Liver (tissue), 3 donors: ENCODE measurements around the gene EWSR1.

Source experiments
- EGR1 ChIP-seq, 2 donors: IDR thresholded peaks; 2 replicates each; pipeline ENCODE4 v1.6.1; 2016 to 2018; ENCODE audit warnings: antibody characterized with exemption in 2 of 2, low read depth in 2 of 2
- GABPA ChIP-seq, 2 donors: IDR thresholded peaks in 1 of 2; conservative IDR thresholded peaks in 1 of 2; 2 replicates each; pipeline ENCODE4 v1.6.1; 2016; ENCODE audit warnings: antibody characterized with exemption in 2 of 2, mild to moderate bottlenecking in 1 of 2, moderate library complexity in 1 of 2
- RAD21 ChIP-seq, 2 donors: IDR thresholded peaks; 2 replicates each; pipeline ENCODE4 v1.6.1; 2016; ENCODE audit warnings: antibody characterized with exemption in 2 of 2, mild to moderate bottlenecking in 2 of 2
- SP1 ChIP-seq: IDR thresholded peaks from 2 replicates; pipeline ENCODE4 v1.6.1; 2018; ENCODE audit warnings: antibody characterized with exemption, mild to moderate bottlenecking
- TAF1 ChIP-seq: conservative IDR thresholded peaks from 2 replicates; pipeline ENCODE4 v1.6.1; 2016; ENCODE audit warnings: antibody characterized with exemption, mild to moderate bottlenecking
- TF ChIP-seq, protein P1 (sequence below): fragments of 150-350 bp; IDR thresholded peaks from 2 replicates; pipeline ENCODE4 v1.5.1; 2017; ENCODE audit warnings: improper control_type of control experiment, low read depth, low read length; ENCODE audit not compliant: missing input control
- TF ChIP-seq, protein P2 (sequence below): IDR thresholded peaks from 2 replicates; pipeline ENCODE4 v1.6.1; 2016; ENCODE audit warnings: antibody characterized with exemption
- TF ChIP-seq, protein P3 (sequence below): IDR thresholded peaks from 2 replicates; pipeline ENCODE4 v1.6.1; 2016; ENCODE audit warnings: antibody characterized with exemption, mild to moderate bottlenecking
- TF ChIP-seq, protein P4 (sequence below): IDR thresholded peaks from 2 replicates; pipeline ENCODE4 v1.6.1; 2016; ENCODE audit warnings: antibody characterized with exemption
- donor health status: healthy.
- donor health status: healthy.

DNA sequence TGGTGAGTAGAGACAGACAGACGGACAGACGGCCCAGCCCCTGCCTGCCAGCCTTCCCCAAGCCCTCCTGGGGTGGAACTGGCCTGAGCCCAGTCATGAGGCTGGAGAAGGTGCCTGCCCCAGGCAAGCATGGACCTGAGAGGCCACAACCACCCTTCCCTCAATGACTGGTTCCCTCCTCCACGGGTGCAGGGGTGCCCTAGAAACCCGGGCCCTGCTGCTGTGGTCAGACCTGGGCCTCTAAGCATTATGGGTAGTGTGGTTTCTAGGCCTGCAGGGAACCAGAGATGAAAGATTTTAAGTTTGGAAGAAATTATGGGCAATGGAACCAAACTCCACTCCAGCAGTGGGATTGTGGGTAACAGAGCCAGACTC lies 13.8 kb upstream of the EWSR1 start:
- TF ChIP-seq, protein P1, sequence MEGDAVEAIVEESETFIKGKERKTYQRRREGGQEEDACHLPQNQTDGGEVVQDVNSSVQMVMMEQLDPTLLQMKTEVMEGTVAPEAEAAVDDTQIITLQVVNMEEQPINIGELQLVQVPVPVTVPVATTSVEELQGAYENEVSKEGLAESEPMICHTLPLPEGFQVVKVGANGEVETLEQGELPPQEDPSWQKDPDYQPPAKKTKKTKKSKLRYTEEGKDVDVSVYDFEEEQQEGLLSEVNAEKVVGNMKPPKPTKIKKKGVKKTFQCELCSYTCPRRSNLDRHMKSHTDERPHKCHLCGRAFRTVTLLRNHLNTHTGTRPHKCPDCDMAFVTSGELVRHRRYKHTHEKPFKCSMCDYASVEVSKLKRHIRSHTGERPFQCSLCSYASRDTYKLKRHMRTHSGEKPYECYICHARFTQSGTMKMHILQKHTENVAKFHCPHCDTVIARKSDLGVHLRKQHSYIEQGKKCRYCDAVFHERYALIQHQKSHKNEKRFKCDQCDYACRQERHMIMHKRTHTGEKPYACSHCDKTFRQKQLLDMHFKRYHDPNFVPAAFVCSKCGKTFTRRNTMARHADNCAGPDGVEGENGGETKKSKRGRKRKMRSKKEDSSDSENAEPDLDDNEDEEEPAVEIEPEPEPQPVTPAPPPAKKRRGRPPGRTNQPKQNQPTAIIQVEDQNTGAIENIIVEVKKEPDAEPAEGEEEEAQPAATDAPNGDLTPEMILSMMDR: no peak
- TF ChIP-seq, protein P2, sequence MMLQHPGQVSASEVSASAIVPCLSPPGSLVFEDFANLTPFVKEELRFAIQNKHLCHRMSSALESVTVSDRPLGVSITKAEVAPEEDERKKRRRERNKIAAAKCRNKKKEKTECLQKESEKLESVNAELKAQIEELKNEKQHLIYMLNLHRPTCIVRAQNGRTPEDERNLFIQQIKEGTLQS: no peak
- no peak for TF ChIP-seq RAD21 (IDR thresholded peaks at IDR 0.05)
- no peak for TF ChIP-seq EGR1 (IDR thresholded peaks at IDR 0.05; ENCODE audit: low read depth in 2 of 2)
- TF ChIP-seq SP1: no peak
- TF ChIP-seq, protein P3, sequence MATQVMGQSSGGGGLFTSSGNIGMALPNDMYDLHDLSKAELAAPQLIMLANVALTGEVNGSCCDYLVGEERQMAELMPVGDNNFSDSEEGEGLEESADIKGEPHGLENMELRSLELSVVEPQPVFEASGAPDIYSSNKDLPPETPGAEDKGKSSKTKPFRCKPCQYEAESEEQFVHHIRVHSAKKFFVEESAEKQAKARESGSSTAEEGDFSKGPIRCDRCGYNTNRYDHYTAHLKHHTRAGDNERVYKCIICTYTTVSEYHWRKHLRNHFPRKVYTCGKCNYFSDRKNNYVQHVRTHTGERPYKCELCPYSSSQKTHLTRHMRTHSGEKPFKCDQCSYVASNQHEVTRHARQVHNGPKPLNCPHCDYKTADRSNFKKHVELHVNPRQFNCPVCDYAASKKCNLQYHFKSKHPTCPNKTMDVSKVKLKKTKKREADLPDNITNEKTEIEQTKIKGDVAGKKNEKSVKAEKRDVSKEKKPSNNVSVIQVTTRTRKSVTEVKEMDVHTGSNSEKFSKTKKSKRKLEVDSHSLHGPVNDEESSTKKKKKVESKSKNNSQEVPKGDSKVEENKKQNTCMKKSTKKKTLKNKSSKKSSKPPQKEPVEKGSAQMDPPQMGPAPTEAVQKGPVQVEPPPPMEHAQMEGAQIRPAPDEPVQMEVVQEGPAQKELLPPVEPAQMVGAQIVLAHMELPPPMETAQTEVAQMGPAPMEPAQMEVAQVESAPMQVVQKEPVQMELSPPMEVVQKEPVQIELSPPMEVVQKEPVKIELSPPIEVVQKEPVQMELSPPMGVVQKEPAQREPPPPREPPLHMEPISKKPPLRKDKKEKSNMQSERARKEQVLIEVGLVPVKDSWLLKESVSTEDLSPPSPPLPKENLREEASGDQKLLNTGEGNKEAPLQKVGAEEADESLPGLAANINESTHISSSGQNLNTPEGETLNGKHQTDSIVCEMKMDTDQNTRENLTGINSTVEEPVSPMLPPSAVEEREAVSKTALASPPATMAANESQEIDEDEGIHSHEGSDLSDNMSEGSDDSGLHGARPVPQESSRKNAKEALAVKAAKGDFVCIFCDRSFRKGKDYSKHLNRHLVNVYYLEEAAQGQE: no peak
- TF ChIP-seq TAF1: no peak
- TF ChIP-seq GABPA (IDR thresholded peaks at IDR 0.05 in 1 of 2, conservative IDR thresholded peaks at IDR 0.05 in 1 of 2): no peak
- TF ChIP-seq, protein P4, sequence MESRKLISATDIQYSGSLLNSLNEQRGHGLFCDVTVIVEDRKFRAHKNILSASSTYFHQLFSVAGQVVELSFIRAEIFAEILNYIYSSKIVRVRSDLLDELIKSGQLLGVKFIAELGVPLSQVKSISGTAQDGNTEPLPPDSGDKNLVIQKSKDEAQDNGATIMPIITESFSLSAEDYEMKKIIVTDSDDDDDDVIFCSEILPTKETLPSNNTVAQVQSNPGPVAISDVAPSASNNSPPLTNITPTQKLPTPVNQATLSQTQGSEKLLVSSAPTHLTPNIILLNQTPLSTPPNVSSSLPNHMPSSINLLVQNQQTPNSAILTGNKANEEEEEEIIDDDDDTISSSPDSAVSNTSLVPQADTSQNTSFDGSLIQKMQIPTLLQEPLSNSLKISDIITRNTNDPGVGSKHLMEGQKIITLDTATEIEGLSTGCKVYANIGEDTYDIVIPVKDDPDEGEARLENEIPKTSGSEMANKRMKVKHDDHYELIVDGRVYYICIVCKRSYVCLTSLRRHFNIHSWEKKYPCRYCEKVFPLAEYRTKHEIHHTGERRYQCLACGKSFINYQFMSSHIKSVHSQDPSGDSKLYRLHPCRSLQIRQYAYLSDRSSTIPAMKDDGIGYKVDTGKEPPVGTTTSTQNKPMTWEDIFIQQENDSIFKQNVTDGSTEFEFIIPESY: no peak
